Dedifferentiated amniotic fluid mesenchymal stem cell (primary cell): Measurements from ENCODE around the gene CDK18.

Experiments
- DNase-seq: peaks from one replicate; pipeline ENCODE4 v3.0.0-alpha.2; 2016; ENCODE audit errors: extremely low spot score

The CDK18 gene

DNA sequence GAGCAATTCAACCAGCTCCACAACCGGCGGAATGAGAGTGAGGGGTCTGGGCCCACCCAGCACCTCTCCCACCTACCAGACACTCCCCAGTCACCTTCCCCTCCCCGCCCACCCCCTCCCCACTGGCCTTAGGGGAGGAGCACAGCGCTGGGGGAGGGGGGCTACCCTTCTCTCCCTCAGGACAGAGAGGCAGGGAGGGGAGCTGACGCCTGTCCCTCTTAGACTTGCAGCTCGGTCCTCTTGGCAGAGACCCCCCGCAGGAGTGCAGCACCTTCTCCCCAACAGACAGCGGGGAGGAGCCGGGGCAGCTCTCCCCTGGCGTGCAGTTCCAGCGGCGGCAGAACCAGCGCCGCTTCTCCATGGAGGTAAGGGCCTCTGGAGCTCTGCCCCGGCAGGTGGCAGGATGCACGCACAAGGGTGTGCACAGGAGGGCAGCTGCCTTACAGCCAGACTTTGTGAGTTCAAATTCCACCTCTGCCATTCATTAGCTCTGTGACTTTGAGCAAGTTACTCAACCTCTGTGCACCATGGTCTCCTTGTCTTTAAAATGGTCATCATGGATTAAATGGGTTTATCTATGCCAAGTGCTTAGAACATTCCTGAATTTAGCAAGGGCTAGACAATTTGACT is 18.9 kb downstream of the CDK18 start:
- DNase-seq = no peak

- DNase-seq = peak; percentile 76
Measured at GRCh38 chr1:205523891-205524793, 19.7 kb downstream of the CDK18 start.

GRCh38 chr1:205524794-205525101 is 20.3 kb downstream of the CDK18 start:
- no peak for DNase-seq

- DNase-seq = no peak
Measured at GRCh38 chr1:205525495-205526285, 21.2 kb downstream of the CDK18 start.

GRCh38 chr1:205526431-205526830 is 22.0 kb downstream of the CDK18 start:
- no peak for DNase-seq

DNA sequence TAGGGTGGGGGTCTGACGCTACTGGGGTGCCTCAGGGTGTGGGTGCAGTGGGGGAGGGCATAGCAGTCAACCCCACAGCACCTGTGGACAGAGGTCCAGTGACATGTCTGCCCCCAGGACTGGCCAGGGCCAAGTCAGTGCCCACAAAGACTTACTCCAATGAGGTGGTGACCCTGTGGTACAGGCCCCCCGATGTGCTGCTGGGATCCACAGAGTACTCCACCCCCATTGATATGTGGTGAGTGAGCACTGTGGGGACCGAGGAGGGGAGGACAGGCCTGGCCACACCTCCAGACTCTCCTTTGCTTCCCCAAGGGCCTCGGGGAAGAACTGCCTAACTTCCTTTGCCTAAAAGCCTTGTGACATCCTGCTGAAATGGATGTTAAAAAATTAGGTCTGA is 23.5 kb downstream of the CDK18 start:
- DNase-seq = no peak

- no peak for DNase-seq
Measured at GRCh38 chr1:205528446-205528886, 24.0 kb downstream of the CDK18 start.

GRCh38 chr1:205528887-205529825 is 24.7 kb downstream of the CDK18 start:
- peak; percentile 73 for DNase-seq

DNA sequence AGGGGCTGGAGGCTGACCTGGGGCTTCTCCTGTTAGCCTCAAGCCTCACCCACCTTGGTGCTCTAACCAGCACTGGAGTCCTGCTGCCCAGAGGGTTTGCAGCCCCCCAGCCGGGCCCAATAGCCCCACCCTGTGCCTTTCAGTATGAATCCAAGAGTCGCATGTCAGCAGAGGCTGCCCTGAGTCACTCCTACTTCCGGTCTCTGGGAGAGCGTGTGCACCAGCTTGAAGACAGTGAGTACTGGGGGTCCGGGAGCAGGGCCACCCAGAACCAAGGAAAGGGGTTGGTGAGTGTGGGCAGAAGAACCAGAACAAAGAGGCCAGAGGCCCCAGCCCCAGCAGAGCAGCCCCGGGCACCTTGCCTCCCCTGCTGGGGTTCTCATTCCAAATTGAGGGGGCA is 25.6 kb downstream of the CDK18 start:
- no peak for DNase-seq

DNA sequence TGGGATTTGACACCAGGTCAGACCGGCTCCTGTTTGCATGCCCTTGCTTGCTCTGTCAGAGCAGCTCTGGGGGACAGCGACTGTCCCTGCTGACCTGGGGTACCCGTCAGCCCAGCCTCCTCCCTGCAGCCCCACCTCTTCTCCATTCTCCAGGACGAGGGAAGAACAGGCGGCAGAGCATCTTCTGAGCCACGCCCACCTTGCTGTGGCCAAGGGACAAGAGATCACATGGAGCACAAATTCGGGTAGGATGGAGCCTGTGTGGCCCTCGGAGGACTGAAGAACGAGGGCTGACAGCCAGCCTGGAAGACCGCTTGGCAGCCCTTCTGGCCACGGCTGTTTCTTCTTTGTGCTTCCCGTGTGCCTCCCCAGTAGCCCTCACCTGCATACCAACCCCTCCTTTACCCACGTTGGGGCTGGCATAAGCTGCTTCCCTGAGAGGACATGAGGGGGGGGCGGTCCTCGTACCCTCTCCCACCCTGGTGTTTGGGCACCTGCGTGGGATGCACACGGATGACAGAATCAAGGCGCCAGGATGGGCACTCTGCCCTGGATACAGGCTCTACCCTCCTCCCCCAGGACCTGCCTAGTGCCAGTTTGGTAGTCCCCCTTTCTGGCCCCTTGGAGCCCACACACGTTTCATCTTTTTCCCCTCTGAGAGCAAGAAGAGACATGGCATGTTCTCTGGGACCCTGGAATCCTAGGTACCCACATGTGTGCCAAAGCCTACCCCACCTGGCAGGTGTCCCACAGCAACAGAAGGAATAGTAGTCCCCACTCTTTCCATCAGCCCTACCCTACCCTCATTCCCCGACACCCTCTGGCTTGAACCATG is 26.9 kb downstream of the CDK18 start:
- DNase-seq = no peak

DNA sequence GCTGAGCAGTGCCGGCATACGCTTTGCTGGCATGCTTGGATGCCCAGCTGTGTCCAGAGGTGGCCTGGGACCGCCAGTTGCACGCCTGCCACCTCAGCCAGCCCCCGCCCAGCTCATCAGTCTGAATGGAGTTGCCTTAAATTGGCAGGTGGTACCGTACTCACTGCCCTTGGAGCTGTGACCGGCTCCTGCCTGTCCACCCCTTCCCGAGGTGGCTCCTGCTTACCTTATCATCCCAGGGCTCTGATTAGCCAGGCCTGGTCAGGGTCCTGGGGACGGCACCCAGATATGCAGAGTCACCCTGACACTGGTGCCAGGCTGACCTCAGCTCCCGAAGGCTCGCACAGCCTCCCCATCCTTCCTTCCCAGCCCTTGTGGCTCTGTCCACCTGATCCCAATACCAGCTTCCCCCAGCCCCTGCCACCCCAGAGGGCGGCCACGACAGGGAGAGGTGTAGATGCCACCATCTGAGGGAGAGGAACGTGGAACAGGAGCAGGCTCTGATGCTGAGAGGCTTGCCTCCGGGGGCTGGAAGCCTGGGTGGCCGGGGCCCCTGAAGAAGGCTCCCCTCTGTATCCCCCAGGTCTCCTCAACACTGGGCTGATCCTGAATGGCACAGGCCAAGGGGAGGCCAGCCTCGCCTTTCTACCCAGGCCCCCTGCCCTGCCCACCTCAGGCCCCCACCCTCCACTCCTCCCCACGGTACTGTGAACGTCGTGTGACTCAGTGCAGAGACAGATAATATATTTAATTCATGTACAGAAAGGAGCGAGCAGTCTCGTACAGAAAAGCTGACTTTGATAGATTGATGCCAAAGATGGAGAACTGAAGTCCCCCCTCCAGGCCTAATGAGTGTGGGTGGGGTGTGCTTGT is 27.8 kb downstream of the CDK18 start:
- no peak for DNase-seq

- DNase-seq = no peak
Measured at GRCh38 chr1:205532996-205533735, 28.7 kb downstream of the CDK18 start.

DNA sequence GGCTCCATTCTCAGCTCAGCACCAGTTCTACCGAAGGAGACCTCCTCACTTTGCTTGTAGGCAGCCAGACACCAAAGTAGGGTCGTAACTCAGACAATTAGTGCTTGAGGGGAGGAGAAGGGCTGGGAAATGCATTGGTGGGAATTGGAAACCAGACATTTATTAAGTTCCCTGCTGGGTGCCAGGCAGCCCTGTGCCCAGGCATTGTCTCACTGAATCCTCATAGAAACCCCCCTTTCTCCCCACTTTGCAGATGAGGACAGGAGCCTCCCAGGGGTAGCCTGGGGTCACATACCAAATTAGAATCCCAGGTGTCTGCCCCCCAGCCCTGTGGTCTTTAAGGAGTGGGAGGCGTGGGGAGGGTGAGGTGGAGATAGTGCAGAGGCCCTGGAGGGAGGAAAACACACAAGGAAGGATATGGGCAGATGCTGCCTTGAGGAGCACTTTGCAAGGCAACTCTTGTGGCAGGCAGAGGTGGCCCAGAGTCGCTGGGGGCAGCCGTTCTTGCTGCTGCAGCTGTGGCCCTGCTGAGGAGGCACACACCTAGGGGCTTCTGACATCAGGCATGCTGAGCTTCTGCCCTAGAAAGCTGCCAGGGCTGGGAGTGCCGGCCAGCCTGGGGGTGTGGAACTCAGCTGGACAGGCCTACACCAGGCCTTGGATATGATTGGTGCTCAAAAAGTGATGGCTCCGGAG is 29.4 kb downstream of the CDK18 start:
- no peak for DNase-seq

GRCh38 chr1:205534444-205534985 is 30.0 kb downstream of the CDK18 start:
- DNase-seq = no peak

- DNase-seq = no peak
Measured at GRCh38 chr1:205535096-205535495, 30.6 kb downstream of the CDK18 start.

DNA sequence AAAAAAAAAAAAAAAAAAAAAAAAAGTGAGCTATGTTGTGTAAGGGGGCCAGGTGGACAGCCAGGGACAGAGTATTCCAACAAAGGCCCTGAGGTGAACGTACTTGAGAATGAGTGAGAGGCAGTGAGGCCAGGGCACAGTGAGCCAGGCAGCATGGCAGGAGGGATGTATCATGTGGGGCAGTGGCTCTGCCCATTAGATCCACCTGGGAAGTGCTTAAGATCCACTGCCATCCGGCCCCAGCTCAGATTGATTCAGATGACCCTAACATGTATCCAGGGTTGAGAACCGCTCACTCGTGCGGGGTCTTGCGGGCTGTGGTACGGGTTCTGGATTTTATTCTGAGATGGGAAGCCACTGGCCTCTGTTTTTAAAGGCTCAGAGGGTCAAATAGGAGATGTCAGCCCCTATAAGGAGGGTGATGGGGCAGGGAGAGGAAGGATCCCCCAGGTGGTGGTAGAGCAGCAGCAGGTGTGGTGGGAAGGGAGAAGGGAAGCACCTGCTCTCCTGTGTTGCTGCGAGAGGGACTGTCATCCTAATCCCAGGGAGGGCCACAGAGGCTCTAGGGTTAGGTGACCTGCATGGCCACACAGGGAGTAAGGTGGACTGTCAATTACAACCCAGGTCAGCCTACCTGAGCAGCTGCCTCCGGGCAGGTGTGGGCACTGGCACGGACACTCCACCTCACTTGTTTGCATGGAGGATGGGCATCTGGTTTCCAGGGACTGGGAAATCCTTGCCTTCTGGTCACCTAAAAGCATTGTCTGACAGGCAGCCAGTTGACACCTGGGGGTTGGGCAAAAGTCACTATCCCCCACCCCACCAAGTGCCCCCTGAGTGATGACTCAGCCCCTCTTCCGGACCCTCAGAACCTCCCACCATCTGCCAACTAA is 31.6 kb downstream of the CDK18 start:
- DNase-seq = no peak
